ENCODE results near the gene MTMR11.

The MTMR11 gene, protein sequence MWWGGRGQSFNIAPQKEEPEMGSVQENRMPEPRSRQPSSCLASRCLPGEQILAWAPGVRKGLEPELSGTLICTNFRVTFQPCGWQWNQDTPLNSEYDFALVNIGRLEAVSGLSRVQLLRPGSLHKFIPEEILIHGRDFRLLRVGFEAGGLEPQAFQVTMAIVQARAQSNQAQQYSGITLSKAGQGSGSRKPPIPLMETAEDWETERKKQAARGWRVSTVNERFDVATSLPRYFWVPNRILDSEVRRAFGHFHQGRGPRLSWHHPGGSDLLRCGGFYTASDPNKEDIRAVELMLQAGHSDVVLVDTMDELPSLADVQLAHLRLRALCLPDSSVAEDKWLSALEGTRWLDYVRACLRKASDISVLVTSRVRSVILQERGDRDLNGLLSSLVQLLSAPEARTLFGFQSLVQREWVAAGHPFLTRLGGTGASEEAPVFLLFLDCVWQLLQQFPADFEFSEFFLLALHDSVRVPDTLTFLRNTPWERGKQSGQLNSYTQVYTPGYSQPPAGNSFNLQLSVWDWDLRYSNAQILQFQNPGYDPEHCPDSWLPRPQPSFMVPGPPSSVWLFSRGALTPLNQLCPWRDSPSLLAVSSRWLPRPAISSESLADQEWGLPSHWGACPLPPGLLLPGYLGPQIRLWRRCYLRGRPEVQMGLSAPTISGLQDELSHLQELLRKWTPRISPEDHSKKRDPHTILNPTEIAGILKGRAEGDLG

GRCh38 chr1:149936170-149936991 lies at the start of gene MTMR11:
Gene MTMR11 (minus strand): TSS chr1:149936879. CDS start chr1:149936647, 232 bp downstream.
- ChIA-PET CTCF (no interaction called here), POLR2A (ENCODE audit: low non-redundant PET) (no interaction called here)
- DNase-seq (ENCODE audit: low spot score): peak; percentile 51
- TF ChIP-seq, protein P1, sequence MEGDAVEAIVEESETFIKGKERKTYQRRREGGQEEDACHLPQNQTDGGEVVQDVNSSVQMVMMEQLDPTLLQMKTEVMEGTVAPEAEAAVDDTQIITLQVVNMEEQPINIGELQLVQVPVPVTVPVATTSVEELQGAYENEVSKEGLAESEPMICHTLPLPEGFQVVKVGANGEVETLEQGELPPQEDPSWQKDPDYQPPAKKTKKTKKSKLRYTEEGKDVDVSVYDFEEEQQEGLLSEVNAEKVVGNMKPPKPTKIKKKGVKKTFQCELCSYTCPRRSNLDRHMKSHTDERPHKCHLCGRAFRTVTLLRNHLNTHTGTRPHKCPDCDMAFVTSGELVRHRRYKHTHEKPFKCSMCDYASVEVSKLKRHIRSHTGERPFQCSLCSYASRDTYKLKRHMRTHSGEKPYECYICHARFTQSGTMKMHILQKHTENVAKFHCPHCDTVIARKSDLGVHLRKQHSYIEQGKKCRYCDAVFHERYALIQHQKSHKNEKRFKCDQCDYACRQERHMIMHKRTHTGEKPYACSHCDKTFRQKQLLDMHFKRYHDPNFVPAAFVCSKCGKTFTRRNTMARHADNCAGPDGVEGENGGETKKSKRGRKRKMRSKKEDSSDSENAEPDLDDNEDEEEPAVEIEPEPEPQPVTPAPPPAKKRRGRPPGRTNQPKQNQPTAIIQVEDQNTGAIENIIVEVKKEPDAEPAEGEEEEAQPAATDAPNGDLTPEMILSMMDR (conservative IDR thresholded peaks at IDR 0.05; ENCODE audit: low read depth): no peak
- peak within 1 kb of the TSS; percentile 96 for H3K27ac ChIP-seq

- ChIA-PET CTCF (no interaction called here), POLR2A (ENCODE audit: low non-redundant PET) (no interaction called here)
- TF ChIP-seq, protein P1 (conservative IDR thresholded peaks at IDR 0.05; ENCODE audit: low read depth): no peak
- H3K27ac ChIP-seq: peak overlapping the region; percentile 38; the same call in 1 of the 2 replicates
- DNase-seq (ENCODE audit: low spot score): no peak
Measured at GRCh38 chr1:149979972-149980540, 43.4 kb upstream of the MTMR11 start.

- ChIA-PET POLR2A (ENCODE audit: low non-redundant PET) (no interaction called here), CTCF (no interaction called here)
- H3K27ac ChIP-seq: no peak overlapping the region
- TF ChIP-seq, protein P1 (conservative IDR thresholded peaks at IDR 0.05; ENCODE audit: low read depth): no peak
- no peak for DNase-seq (ENCODE audit: low spot score)
Measured at GRCh38 chr1:149979245-149979971, 42.7 kb upstream of the MTMR11 start.

- TF ChIP-seq, protein P1 (conservative IDR thresholded peaks at IDR 0.05; ENCODE audit: low read depth): no peak
- DNase-seq (ENCODE audit: low spot score): peak; percentile 25
- H3K27ac ChIP-seq: no peak overlapping the region
- ChIA-PET CTCF (no interaction called here), POLR2A (ENCODE audit: low non-redundant PET) (no interaction called here)
Measured at GRCh38 chr1:149978547-149979023, 41.9 kb upstream of the MTMR11 start.

- ChIA-PET POLR2A (ENCODE audit: low non-redundant PET) (no interaction called here), CTCF (interaction anchor here (0.6 kb wide), 1 partner anchor 10 kb away, joined by 5 read pairs; no protein-coding TSS in a partner anchor)
- no peak for DNase-seq (ENCODE audit: low spot score)
- no peak overlapping the region for H3K27ac ChIP-seq
- TF ChIP-seq, protein P1 (conservative IDR thresholded peaks at IDR 0.05; ENCODE audit: low read depth): no peak
Measured at GRCh38 chr1:149977345-149977744, 40.7 kb upstream of the MTMR11 start.

Measured in RWPE1 (cell line).